GM21529 (cell line): ENCODE measurements around the gene VAT1.
A peak's percentile ranks its signal among the peaks of the same experiment; 100 is the strongest.

Experiments used
- ATAC-seq: cut with Tn5 transposase; IDR thresholded peaks from one replicate; pipeline ENCODE4 v1.9.1; 2021; ENCODE audit not compliant: unreplicated experiment

VAT1 gene

DNA sequence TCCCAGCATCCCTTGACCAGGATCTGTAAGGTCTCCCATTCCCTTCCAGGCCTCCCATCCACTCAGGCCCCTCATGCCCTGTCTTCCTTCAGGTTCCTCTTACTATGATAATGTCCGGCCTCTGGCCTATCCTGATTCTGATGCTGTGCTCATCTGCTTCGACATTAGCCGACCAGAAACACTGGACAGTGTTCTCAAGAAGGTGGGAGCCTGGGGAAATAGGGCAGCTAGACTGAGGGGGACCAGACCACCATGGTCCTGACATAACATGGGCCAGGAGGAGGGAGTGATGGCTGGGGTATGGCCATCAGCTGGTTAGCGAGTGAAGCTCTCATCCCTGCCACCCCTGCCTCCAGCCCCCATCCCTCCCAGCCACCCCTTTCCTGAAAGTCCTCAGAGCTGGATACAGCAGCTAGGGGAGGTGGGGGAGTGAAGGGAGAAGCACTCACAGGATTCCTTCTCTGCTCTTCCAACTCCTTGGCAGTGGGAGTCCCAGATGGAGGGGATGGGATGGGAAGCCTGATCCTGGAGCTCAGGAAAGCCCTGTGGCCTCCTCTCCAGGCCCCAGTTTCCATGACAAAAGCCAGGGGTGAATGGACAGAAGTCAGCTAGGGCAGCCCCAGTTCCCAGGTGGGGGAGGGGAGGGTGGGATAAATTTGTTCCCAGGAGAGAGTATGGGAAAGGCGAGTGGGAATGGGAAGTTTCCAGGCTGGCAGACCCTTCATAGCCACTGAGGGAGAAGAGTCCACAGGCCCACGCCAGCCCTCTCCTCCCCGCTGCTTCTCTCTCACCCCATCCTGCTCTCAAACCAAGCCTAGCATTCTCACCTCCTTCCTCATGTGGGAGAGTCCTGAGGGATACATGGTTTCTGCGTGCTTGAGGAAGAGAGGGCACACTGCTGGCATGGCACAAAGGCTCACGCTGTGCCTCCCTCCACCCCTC lies 5.2 kb upstream of the VAT1 start:
- no peak for ATAC-seq

DNA sequence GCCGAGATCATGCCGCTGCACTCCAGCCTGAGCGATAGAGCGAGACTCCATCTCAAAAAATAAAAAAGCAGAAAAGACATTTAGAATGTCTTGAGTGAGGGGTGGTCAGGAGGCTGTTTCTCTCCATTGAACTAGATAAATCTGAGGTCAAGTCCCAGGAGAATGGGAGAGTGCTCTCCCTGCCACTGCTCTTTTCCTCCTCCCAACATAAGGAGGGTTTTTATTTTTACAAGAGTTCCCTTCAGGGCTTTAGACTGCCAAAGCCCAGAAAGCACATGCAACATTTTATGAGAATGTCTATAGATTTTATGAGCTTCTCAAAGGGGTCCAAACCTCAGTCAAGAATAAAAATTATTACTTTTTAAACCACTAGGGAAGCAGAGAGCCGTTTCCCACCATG lies 4.4 kb upstream of the VAT1 start:
- ATAC-seq, result no peak

DNA sequence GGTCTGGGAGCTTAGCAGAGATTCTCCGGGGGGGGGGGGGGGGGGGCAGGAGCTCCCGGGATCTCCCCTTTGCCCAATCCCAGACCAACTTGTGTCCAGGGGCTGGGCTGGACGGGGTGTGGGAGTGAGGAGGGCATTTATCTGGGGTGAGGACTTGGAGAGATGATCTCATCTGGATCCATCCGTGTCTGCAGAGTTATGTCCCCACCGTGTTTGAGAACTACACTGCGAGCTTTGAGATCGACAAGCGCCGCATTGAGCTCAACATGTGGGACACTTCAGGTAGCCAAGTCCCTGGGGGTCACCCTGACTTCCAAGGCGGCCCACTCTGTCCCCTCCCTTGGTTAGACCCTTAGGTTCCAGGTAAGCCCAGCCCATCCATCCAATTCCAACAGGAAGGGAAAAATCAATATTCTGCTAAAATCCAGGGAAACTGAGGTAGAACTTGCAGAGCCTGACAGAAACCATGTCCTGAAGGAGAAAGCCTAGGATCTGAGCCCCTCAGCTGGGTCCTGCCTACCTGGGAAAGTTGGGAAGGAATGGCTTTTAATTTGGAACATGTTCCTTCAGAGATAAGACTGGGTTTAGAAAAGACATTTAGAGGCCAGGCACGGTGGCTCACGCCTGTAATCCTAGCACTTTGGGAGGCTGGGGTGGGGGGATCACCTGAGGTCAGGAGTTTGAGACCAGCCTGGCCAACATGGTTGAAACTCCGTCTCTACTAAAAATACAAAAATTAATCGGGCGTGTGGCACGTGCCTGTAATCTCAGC lies 3.8 kb upstream of the VAT1 start:
- no peak for ATAC-seq

DNA sequence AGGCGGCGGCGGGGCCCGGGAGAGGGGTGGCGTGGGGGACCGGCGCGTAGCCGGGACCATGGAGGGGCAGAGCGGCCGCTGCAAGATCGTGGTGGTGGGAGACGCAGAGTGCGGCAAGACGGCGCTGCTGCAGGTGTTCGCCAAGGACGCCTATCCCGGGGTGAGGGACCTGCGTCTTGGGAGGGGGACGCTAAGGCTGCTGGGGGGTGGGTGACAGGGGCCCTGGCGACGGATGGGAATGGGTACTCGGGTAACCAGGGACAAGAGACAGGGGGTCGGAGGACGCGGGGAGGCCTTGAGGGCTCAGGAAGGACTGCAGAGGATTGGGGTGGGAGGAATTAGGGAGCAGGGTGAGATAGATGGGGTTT lies 3.1 kb upstream of the VAT1 start:
- ATAC-seq, result no peak

DNA sequence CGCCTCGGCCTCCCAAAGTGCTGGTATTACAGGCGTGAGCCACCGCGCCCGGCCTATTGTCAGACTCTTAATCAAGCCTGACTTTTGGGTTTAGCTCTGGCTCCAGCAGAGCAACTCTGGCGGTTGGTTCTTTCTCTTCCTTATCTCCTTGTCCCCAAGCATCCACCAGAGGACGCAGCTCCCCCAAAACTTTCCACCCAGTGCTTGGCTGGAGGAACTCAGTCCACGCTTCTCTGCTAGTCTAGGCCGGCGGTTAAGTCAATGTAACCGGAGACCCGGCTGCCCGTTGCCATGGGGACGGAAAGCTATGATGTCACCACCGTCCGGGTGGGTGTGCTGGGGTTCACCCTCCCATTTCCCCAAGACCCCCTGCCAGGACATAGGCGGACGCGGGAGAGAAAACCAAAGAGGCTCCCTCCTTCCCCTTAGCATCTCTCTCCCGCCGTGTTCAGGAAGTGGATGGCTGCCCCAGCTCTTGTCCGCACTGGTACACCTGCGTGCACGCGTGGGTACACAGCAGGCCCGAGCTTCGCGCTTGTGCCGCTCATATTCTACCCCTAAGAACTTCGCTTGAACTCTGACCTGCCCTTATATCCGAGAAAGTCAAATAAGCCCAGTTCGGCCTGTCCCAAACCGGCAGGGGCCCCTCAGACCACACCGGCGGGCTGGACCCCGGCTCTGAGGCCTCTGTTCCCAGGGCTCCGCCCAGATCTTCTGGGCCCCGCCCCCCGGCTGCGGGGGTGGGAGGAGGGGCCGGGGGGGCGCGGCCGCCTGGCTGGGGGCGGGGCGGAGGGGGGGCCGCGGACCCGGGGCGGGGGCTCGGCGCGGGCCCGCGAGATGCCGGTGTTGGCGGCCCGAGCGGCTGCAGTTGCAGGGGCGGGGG lies 2.5 kb upstream of the VAT1 start, which contains the start of gene RND2:
TSS of gene RND2 (plus strand) at position 825 of the 883 bp plus-strand sequence. CDS start 117 bp downstream, outside the sequence.
- ATAC-seq, result peak; percentile 60

DNA sequence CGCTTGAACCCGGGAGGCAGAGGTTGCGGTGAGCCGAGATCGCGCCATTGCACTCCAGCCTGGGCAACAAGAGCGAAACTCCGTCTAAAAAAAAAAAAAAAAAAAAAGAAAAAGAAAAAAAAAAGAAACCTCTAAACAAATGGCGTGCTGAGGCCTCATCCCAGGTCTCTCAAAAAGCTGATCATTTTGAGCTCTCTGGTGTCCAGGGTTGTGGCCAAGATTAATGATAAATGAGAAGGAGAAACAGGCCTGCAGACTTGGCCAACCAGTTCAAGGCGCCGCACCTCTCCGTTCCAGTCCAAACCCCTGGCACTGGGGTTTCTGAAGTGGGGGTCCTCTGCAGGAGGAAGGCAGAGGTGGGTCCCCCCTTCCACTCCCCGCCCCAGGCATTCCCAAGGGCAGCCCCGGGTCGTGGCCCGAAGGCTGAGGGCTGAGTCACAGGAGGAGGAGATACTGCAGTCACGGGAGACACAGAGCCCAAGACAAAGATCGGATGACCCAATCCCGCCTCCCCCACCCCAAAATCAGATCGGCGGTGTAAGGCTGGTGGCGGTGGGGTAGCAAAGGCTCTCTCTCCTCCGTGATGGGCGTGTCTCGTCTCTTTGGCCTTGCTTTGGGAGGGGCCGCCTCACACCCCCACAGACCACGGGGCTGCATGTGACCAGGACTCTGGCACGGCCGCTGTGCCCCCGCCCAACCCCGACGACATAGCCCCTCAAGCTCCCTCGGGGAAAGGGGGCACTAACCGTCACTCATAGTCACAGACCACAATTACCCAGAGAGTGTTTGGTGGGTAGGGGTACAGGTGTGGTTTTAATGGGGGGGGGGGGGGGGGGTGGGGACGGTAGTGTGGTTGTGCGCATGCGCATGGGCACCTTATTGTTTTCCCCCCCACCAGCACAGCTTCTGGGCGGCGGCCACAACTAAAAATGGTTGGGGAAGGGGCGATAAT lies 1.1 kb downstream of the VAT1 start:
- ATAC-seq, result no peak

DNA sequence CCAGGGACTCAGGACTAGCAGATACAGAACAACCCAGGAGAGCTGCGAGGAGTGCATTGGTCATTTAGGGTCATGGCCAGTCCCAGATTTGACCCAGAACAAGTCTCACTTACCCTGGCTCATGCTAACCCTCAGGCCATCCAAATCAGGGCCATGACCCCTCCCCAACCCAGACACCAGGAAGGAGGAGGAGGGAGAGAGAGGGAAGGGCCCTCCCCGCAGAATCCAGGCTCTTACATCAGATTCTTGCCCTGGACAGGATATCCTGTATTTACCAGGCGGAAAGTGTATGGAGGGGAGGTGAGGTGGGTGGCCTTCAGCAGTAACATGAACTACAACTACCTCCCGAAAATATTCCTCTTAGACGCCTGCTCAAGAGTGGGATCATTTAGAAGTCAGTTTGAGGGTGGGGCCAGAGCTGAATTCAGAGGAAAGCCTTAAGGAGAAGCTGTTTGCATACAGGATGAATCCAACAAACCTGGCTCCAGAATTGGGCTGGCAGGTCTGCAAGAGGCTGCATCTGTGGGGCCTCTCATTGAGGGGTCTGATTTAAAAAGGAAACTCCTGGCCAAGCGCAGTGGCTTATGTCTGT lies 2.1 kb downstream of the VAT1 start:
- ATAC-seq, result no peak

DNA sequence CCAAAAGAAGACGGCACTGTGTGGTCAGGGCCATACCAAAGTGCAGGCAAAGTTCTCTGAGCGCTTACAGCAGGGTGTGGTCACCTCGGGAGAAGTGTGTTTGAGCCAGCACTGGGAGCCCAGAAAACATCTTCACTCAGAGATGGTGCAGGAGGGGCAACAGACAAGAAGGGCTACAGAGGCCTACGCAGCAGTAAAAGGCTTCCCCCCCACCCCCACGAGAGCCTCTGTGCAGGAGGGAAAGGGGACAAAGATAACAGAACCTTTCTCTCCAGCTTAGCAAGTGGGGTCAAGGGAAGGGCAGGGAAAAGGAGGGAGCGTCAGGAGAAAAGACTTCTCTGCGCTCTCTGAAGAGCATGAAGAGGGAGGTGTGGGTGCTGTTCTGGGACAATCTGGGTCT lies 2.8 kb downstream of the VAT1 start:
- no peak for ATAC-seq

DNA sequence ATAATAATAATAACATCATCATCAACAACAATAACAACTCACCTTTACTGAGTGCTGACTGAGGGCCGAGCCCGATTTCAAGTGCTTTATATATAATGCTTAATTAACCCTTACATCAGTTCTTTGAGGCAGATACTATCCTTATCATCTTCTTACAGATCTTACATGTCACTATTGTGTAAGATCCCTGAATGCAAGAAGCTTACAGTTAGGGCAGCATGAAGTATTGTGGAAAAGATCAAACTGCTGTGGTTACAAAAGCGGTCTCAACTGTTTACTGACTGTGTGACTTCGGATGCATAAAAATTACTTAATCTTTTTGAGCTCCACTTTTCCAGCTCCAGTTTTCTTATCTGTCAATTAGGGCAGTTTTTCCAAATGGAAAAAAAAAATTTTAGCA lies 3.3 kb downstream of the VAT1 start:
- ATAC-seq, result no peak

DNA sequence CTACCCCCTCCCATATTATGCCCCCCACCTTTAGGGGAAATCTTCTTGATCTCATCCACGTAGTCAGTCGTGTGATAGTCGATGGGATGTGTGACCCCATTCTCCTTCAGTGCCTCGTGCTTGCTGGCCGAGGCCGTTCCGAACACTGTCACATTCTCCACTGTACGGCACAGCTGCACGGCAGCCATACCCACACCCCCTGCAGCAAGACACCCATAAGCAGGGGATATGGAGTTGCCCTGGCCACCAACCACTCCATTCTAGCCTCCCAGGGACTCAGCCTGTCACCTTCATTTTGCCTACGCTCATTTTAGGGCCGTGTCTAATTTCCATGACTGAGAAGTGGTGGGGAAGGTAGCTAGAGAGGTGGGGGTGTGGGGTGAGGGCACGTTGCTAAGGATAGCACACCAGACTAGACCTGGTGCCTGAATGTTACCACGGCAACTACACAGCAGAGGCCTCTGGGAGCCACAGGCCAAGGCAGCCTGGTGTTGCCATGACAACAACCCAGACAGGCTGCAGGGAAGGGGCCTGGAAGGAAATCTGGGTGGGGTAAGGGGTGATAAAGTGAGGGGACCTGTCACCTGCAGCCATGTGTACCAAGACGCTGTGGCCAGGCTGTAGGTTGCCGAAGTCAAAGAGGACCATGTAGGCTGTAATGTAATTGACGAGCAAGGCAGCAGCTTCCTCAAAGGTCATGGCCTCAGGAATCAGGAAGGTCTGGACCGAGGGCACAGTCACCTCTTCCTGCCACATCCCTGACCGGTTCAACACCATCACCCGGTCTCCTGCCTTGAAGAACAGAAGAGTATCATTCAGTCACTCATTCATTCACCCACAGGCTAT lies 4.0 kb downstream of the VAT1 start:
- no peak for ATAC-seq

DNA sequence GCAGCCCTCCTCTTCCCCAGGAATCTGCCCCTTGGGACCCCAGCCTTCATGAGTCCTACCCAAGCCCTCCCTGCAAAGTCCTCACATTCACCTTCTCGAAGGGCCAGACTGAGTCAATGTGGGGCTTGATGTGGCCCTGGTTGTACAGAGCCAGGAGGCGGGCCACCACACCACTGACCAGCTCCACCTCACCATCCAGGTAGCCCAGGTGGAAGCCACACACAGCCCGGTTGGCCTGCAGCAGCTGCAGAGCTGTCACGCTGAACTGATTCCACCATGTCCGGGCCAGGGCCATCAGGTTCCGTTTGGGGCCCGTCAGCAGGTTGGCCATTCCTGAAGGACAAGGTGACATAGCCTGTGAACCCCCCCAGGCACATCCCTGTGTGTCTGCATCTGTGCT lies 6.0 kb downstream of the VAT1 start:
- ATAC-seq, result no peak

DNA sequence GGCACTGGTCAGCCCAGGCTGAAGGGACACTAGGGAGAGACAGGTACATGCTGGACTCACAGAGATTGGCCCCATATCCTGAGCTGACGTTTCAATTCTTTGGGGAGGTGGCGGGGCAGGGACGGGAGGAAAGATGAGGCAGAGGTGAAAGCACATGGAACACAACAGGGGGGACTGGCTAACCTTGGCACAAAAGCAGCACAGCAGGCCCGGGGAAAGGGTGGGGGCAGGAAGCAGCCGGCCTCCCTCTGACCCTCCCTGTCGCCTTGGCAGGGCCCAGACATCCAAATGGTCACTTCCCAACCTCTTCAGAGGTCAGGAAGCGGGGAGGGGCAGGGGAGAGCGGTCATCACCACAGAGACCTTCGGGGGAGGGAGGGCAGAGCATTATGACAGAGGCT lies 6.6 kb downstream of the VAT1 start:
- ATAC-seq, result no peak

DNA sequence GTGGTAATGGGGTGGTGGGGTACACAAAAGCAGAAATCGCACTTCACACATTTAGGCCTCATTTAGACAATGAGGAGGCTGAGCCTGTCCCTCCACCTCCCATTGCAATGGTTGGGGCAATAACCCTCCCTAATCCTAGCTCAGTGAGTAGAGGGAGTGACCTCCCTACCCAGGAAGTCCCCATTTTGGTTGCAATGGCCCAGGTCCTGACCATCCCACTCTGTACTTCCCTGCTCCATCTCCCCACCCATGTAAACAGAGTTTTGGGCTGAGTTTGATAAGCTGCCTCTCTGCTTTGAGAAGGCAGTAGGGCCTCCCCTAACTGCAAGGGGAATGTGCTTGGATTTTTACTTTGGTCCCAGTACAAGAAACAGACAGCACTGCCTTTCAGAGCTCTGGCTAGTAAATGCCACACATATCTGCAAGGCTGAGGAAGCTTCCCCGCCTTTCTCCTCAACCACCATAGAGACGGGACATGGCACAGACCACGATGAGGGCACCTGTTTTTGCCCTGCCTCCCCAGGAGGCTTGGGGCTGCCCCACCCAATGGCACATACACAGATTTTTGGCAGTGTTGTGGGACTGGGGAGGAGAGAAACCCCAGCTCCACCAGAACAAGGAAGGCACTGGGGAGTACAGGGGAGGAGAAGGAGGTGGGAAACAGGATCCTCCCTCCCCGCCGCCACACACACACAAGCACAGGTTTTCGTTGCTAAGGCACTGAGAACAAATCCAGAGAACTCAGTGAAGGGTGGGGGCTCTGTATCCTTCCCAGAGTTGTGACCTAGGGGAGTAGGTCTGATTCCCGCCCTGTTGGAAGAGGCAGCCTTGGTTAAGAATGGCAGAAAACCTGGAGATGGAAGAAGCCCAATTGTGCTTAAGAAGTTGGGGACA lies 7.3 kb downstream of the VAT1 start:
- ATAC-seq, result no peak

DNA sequence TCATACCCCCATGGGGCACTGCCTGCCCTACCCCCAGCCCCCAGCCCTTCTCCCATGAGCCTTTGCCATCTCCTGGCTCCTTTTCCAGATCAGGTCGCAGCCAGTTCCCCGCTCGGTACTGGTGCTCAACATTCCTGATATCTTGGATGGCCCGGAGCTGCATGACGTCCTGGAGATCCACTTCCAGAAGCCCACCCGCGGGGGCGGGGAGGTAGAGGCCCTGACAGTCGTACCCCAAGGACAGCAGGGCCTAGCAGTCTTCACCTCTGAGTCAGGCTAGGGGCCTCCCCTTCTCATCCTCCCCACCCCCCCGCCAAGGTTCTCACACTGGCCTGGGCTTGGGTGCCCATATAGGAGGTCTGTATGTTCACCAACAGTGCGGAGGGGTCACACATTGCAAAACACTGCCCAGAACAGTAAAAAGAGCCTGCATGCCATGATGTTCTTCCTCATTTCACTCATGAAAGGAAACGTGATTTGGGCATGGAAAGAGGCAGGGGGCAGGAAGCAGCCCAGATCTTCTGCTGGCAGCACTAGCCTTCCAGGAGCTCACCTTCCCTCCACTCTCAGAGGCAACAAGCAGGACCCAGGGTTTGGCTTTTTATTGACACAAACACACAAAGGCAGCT lies 8.1 kb downstream of the VAT1 start:
- no peak for ATAC-seq

DNA sequence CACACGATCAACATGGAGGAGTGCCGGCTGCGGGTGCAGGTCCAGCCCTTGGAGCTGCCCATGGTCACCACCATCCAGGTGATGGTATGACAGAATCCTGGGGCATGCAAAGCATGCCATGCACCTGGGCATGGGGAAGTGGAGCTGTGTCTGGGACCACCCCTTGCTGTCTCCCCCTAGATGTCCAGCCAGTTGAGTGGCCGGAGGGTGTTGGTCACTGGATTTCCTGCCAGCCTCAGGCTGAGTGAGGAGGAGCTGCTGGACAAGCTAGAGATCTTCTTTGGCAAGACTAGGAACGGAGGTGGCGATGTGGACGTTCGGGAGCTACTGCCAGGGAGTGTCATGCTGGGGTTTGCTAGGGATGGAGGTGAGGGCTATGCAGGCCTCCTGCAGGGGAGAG lies 8.9 kb downstream of the VAT1 start:
- no peak for ATAC-seq

DNA sequence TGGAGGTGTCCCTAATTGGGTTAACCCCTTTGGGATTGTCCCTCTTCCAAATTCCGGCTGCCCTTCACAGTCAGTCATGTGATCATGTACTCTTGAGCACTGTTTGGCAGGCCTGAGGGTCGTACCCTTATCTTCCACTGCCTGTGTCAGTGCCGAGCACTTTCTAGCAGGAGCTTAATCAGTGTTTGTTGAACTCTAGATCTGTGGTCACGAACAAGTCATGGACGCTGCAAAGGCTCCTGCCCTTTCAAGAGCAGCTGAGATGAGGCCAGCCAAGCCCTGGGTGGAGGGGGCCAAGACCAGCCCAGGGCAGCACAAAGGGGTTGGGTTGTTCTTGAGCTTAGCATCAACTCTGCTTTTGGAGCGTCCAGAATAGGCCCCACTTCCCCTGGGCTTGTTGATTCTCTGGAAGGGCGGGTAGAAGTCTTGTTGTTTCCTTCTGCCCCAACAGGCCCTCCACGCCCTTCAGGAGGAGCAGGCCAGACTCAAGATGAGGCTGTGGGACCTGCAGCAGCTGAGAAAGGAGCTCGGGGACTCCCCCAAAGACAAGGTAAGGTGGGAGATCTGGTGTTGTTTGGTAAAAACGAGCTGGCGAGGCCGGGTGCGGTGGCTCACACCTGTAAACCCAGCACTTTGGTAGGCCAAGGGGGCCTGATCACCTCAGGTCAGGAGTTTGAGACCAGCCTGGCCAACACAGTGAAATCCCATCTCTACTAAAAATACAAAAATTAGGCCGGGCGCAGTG lies 10.3 kb downstream of the VAT1 start:
- no peak for ATAC-seq
